ENCODE measurements around the gene RASL10B.

DNA sequence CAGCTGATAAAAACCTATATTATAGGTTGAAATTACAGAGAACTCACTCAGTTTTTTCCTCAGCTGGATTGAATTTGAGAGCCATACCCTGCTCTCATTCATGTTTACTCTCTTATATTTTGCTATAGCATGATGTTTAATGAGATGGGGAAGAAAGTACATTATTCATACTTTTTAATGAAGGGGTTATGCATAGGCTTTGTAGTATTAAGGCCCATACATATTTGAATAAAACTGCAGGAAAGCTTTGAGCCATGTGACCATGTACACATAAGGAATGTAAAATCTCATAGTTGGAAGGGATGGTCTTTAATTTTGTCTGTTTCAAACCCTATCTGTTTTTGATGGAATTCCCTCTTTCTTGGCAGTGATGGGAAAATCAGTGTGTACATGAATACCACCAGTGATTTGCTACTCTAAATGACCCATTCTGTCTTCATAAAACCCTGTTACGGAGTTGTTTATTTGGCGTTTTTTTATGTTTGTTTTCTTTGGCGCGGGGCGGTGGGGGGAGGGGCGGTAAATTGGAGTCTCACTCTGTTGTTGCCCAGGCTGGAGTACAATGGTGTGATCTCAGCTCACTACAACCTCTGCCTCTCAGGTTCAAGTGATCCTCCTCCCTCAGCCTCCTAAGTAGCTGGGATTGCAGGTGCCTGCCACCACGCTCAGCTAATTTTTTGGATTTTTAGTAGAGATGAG lies 38.8 kb upstream of the RASL10B start:
- TF ChIP-seq CTCF (optimal IDR thresholded peaks at IDR 0.05 in 1 of 3, IDR thresholded peaks at IDR 0.05 in 1 of 3, conservative IDR thresholded peaks at IDR 0.05 in 1 of 3; ENCODE audit: extremely low read depth in 1 of 3, insufficient read depth in 2 of 3, low read length in 3 of 3) (no peak), EZH2 (IDR thresholded peaks at IDR 0.05; ENCODE audit: low read length) (no peak)

All from keratinocyte (primary cell).